Astrocyte of the spinal cord (primary cell): ENCODE measurements around the gene IKZF3.
A peak's percentile ranks its signal among the peaks of the same experiment; 100 is the strongest.

Experiments
- DNase-seq: peaks from one replicate; pipeline ENCODE4 v3.0.0; 2011; ENCODE audit warnings: low read depth, low spot score
- H3K4me3 ChIP-seq: 2 replicates; pipeline ENCODE4 v1.5.1; 2011; ENCODE audit warnings: low read depth, mild to moderate bottlenecking, low read length, moderate library complexity
- in situ Hi-C: cut with HindIII; loops from 2 replicates; pipeline ENCODE4 v1.10.0; 2017; ENCODE audit warnings: low sequenced_read_pairs
- TF ChIP-seq, protein P1 (sequence below): IDR thresholded peaks from 2 replicates; pipeline ENCODE4 v1.5.1; 2012; ENCODE audit warnings: low read depth, mild to moderate bottlenecking, low read length, inconsistent platforms

Gene IKZF3

DNA sequence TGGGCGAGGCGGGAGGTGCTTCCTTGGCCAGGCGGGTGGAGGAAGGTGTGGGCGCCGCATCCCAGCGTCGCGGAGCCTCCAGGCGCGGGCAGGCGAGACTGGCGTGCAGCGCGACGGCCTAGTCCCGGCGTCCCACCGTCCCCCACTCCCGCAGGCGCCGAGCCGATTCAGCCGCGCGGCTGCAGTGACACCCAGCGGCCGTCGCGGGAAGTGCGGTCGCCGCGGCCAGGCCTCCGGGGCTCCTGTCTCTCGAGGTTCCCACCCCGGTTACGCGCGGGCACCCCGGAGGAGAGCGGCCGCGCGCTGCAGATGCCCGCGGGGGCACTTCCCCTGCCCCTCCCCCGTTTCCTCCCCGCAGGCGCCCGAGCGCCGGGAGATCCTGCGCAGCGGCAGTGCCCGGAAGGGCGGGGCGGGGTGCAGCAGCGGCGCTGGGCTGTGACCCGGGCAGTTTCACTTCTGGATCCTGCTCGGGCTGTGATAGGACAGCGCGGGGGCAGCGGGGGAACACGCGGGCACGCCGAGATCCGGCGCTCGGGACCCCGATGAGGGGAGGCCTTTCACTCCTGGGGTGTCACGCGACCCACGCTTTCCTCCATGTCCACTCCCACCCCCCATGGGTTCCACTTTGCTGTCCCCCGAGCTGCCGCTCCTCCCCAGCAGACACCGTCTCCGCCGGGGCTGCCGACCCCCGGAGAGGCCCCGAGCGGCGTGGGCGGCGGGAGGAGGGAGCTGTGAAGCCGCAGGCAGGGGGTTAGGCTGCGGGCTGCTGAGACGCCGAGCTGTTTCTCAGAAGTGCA is 109.8 kb downstream of the IKZF3 start:
- peak overlapping the region; percentile 58 for H3K4me3 ChIP-seq
- in situ Hi-C loops, result no loop called here

DNA sequence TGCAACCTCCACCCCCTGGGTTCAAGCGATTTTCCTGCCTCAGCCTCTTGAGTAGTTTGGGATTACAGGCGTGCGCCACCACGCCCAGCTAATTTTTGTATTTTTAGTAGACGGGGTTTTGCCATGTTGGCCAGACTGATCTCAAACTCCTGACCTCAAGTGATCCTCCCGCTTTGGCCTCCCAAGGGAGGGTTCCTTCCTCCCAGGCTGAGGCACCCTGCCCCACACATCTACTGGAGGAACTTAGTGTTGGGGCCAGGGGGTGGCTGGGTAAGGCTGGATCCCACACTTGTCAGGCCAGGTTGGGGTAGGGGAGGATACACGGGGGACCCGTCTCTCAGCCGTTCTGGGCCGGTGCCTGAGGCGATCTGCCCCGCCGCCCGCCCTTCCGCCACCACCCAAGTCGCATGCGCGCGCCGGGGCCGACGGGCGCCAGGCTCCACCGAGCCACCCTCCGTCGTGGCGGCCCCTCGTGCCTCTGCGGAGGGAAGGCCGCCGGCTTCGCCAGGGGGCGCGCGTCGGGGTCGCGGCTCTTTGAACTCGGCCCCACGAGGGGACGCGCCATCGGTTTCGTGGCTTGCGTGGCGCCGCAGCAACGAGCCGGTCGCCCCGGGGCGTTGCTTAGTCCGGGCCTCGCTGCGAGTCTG is 110.5 kb downstream of the IKZF3 start:
- no peak for DNase-seq
- in situ Hi-C loops, result no loop called here
- peak overlapping the region; percentile 58 for H3K4me3 ChIP-seq

More for the DNA sequence above, 109.8 kb downstream of the IKZF3 start:
- TF ChIP-seq, protein P1, sequence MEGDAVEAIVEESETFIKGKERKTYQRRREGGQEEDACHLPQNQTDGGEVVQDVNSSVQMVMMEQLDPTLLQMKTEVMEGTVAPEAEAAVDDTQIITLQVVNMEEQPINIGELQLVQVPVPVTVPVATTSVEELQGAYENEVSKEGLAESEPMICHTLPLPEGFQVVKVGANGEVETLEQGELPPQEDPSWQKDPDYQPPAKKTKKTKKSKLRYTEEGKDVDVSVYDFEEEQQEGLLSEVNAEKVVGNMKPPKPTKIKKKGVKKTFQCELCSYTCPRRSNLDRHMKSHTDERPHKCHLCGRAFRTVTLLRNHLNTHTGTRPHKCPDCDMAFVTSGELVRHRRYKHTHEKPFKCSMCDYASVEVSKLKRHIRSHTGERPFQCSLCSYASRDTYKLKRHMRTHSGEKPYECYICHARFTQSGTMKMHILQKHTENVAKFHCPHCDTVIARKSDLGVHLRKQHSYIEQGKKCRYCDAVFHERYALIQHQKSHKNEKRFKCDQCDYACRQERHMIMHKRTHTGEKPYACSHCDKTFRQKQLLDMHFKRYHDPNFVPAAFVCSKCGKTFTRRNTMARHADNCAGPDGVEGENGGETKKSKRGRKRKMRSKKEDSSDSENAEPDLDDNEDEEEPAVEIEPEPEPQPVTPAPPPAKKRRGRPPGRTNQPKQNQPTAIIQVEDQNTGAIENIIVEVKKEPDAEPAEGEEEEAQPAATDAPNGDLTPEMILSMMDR, result peak; percentile 70
- DNase-seq, result peak; percentile 86

DNA sequence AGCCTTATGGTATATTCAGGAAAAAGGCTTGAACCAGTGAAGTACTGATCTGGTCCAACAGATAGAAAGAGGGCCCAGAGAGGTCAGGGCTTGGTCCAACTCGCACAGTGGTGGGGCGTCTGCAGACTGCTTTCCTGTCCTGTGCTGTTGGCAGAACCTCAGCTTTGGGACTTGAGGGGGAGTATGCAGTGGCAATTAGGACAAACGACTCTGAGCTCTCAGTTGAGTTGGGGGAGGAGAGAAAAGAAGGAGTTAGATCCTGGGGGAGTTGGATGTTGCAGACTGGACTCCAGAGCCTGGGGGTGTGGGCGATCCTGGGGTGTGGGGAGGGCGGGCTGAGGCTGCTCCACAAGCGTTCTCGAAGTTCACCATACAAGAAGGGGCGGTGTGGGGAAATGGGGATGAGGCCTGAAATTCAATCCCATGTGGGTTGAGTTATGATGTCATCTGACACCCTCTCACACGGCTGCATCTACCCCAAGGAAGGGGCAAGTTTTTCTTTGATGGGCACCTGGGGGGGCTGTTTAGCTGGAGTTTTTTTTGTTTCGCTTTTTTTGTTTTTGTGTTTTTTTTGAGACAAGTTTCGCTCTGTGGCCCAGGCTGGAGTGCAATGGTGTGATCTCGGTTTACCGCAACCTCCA is 111.8 kb downstream of the IKZF3 start:
- in situ Hi-C loops, result no loop called here
- TF ChIP-seq, protein P1, result no peak
- no peak for DNase-seq
- H3K4me3 ChIP-seq, result no peak overlapping the region

More for the DNA sequence above, 110.5 kb downstream of the IKZF3 start:
- TF ChIP-seq, protein P1, result no peak

DNA sequence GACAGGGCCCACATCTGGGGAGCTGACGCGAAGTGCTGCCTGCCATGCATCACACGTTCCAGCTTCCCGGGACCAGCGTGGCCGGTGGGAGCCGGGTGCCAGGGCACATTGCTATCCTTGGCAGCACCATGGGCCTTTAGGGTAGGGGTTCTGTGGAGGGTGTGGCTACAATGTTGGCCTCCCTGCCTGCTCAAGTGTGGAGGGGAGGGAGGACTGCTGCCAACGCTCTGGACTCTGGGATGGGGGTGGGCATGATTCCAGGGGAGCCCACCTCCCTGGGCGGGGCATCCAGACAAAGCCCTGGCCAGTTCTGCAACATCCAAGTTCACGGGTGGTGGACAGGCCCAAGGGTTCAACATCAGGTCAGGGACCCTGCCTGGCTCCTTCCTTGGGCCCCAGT is 112.5 kb downstream of the IKZF3 start:
- in situ Hi-C loops, result no loop called here

DNA sequence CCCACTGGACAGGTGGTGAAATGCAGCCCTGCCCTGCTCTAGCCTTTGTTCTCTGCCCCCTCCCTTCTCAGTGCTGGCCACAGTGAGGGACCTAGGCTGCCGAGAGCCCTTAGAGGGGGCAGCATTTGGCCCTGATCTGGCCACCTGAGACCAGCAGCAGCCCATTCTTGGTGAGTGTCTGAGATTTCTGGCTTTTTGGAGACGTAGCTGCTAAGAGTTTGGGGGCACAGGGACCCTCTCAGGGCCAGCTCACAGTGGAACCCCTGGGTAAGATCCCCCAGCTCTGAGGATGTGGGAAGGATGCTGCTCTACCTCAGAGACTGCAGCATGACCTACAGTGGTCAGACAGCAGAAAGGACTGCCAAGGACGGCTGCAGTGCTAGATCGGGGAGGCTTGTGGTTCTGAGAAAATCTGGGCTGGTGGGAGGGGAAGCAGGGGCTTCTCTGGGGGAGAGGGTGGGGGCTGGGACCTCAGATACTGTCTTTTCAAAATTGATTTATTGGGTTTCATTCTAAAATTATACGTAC is 113.0 kb downstream of the IKZF3 start:
- in situ Hi-C loops, result no loop called here
- H3K4me3 ChIP-seq, result no peak overlapping the region
- TF ChIP-seq, protein P1, result no peak
- DNase-seq, result no peak

More for the DNA sequence above, 112.5 kb downstream of the IKZF3 start:
- H3K4me3 ChIP-seq, result no peak overlapping the region
- TF ChIP-seq, protein P1, result no peak
- no peak for DNase-seq
